CD4-positive, alpha-beta memory T cell (primary cell): ENCODE results near the gene WNT7B. TPM values are rescaled to one million over a fixed set of nuclear protein-coding genes. Genes with fewer than 3 reads are reported as not detected.

ENCODE experiments used
- CTCF ChIA-PET: fragments of 350-600 bp; sonication (Branson Sonifier 250); formaldehyde crosslinking; loops from one replicate; lab custom pipeline; 2021; ENCODE audit warnings: inconsistent platforms; ENCODE audit not compliant: partially characterized antibody; lab: Charles Lee
- POLR2A ChIA-PET: fragments of 350-600 bp; sonication (Branson Sonifier 250); formaldehyde crosslinking; loops from one replicate; lab custom pipeline; 2021; ENCODE audit not compliant: partially characterized antibody; lab: Charles Lee
- DNase-seq, 5 donors: peaks; one replicate each; pipeline versions ENCODE4 v3.0.0 to v3.0.0-alpha.2; 2020 to 2022; ENCODE audit warnings: mixed read lengths in 1 of 5
- H3K27ac ChIP-seq: one replicate; pipeline ENCODE4 v1.7.0; 2013; ENCODE audit warnings: low read depth, low read length
- H3K27me3 ChIP-seq: 2 replicates; pipeline ENCODE4 v1.7.0; 2013; ENCODE audit warnings: mild to moderate bottlenecking, low read length, moderate library complexity; ENCODE audit not compliant: insufficient read depth
- H3K36me3 ChIP-seq: 2 replicates; pipeline ENCODE4 v1.7.0; 2013; ENCODE audit warnings: mild to moderate bottlenecking, low read length, moderate library complexity; ENCODE audit not compliant: insufficient read depth
- H3K4me1 ChIP-seq: 2 replicates; pipeline ENCODE4 v1.7.0; 2013; ENCODE audit warnings: mild to moderate bottlenecking, low read length, moderate library complexity; ENCODE audit not compliant: insufficient read depth
- H3K4me3 ChIP-seq, 2 donors: one replicate each; pipeline ENCODE4 v1.7.0; 2013; ENCODE audit warnings: low read length in 2 of 2, mild to moderate bottlenecking in 1 of 2
- H3K9me3 ChIP-seq, 2 donors: one replicate each; pipeline ENCODE4 v1.7.0; 2013; ENCODE audit warnings: low read length in 2 of 2, control low read depth in 1 of 2; ENCODE audit not compliant: control insufficient read depth in 1 of 2
- H3K27ac Mint-ChIP-seq, 7 donors: one replicate each; pipeline ENCODE4 v1.8.0; 2020 to 2021; ENCODE audit warnings: mixed read lengths in 7 of 7, mild to moderate bottlenecking in 6 of 7, inconsistent platforms in 3 of 7, moderate library complexity in 3 of 7
- H3K27me3 Mint-ChIP-seq, 2 donors: one replicate each; pipeline ENCODE4 v1.8.0; 2020 to 2021; ENCODE audit warnings: mixed read lengths in 2 of 2
- H3K36me3 Mint-ChIP-seq, 2 donors: one replicate each; pipeline ENCODE4 v1.8.0; 2020 to 2021; ENCODE audit warnings: mixed read lengths in 2 of 2, inconsistent platforms in 1 of 2, mild to moderate bottlenecking in 1 of 2
- H3K4me1 Mint-ChIP-seq, 4 donors: one replicate each; pipeline ENCODE4 v1.8.0; 2020 to 2021; ENCODE audit warnings: mixed read lengths in 4 of 4, mild to moderate bottlenecking in 1 of 4
- H3K4me3 Mint-ChIP-seq, 8 donors: one replicate each; pipeline ENCODE4 v1.8.0; 2020 to 2021; ENCODE audit warnings: mixed read lengths in 8 of 8, mild to moderate bottlenecking in 7 of 8, moderate library complexity in 6 of 8, inconsistent platforms in 3 of 8
- H3K9me3 Mint-ChIP-seq, 8 donors: one replicate each; pipeline ENCODE4 v1.8.0; 2020 to 2021; ENCODE audit warnings: mixed read lengths in 8 of 8, mild to moderate bottlenecking in 5 of 8, inconsistent platforms in 3 of 8, moderate library complexity in 1 of 8
- intact Hi-C: fragments of 100-400 bp; cut with micrococcal nuclease; formaldehyde crosslinking; loops from one replicate; pipeline ENCODE4 v1.15.1; 2023
- polyA plus RNA-seq, 2 donors: library from polyadenylated mRNA; unstranded; fragments of 300-500 nt; fragmentation: Illumina TruSeq; gene quantifications; one replicate each; pipeline ENCODE4 v1.2.3, GENCODE V29; 2021
- total RNA-seq, 2 experiments: library from RNA; stranded (reverse); gene quantifications; one replicate each; pipeline ENCODE4 v1.2.3, GENCODE V29; 2021

WNT7B gene
- total and polyA plus RNA-seq, 4 experiments from 2014 or later, result not detected

- H3K4me1 Mint-ChIP-seq, result no peaks in the 10 kb centered on the region
- intact Hi-C loops, result no loop called here
- Histone ChIP-seq H3K27ac (no peak overlapping the region), H3K36me3 (no peaks in the 10 kb centered on the region), H3K4me3 (no peak overlapping the region), H3K9me3 (no peaks in the 10 kb centered on the region), H3K4me1 (no peaks in the 10 kb centered on the region), H3K27me3 (no peaks in the 10 kb centered on the region)
- no peak for DNase-seq
- ChIA-PET POLR2A (no interaction called here), CTCF (no interaction called here)
- H3K36me3 Mint-ChIP-seq, result no peaks in the 10 kb centered on the region
- H3K4me3 Mint-ChIP-seq, result no peak overlapping the region
- peaks cover 0 to 1% (median 0%) of the 10 kb centered on the region in 8 donors for H3K9me3 Mint-ChIP-seq
- H3K27ac Mint-ChIP-seq, result no peak overlapping the region
- peaks cover 10 to 15% of the 10 kb centered on the region in 2 donors for H3K27me3 Mint-ChIP-seq
These were observed 44.9 kb downstream of the WNT7B start for GRCh38 chr22:45932071-45932470.

DNA sequence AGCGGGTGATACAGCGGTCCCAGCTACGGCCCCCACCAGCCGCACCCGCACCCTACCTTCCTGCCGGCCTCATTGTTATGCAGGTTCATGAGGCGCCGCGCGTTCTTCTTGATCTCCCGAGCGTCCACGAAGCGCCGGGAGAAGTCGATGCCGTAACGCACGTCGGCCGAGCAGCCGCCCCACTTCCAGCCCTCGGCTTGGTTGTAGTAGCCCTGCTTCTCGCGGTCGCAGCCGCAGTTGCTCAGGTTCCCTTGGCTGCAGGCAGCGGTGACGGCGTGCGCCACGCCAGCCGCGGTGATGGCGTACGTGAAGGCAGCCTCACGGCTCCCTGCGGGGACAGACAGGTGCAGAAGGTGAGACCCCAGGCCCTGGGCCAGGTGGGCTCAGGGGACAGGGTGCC lies 45.9 kb downstream of the WNT7B start:
- H3K36me3 ChIP-seq, result no peaks in the 10 kb centered on the region
- Mint-ChIP-seq H3K4me3 (no peak overlapping the region), H3K9me3 (peaks cover 0 to 1% (median 0%) of the 10 kb centered on the region in 8 donors), H3K27me3 (peaks cover 10 to 15% of the 10 kb centered on the region in 2 donors), H3K4me1 (no peaks in the 10 kb centered on the region), H3K27ac (no peak overlapping the region), H3K36me3 (no peaks in the 10 kb centered on the region)
- intact Hi-C loops, result no loop called here
- no peak for DNase-seq
- H3K27ac ChIP-seq, result no peak overlapping the region
- H3K27me3 ChIP-seq, result no peaks in the 10 kb centered on the region
- no peaks in the 10 kb centered on the region for H3K9me3 ChIP-seq
- H3K4me3 ChIP-seq, result no peak overlapping the region
- CTCF ChIA-PET, result no interaction called here
- no peaks in the 10 kb centered on the region for H3K4me1 ChIP-seq
- POLR2A ChIA-PET, result no interaction called here

DNA sequence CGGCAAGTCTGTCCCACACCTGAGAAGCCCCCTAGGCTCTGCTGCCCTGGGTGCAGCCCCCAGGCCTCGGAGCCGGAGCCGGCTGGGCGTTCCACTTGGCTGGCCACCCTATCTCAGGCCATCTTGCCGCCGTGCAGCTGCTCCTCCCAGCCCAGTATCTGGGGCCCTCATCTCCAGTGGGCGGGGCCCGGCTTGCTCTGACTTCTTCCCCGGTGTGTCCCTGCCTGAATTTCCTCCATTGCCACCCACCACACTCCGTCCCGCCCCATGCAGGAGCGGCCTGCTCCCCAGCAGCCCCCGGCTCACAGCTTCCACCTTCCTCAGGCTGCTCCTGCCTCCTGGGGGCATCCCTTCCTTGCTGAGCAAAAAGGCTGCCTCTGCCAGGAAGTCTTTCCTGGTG lies 46.6 kb downstream of the WNT7B start:
- intact Hi-C loops, result no loop called here
- Mint-ChIP-seq H3K27me3 (peaks cover 10 to 15% of the 10 kb centered on the region in 2 donors), H3K4me1 (no peaks in the 10 kb centered on the region), H3K36me3 (no peaks in the 10 kb centered on the region), H3K27ac (no peak overlapping the region), H3K9me3 (peaks cover 0 to 1% (median 0%) of the 10 kb centered on the region in 8 donors), H3K4me3 (no peak overlapping the region)
- CTCF ChIA-PET, result no interaction called here
- no peak for DNase-seq
- POLR2A ChIA-PET, result no interaction called here
- Histone ChIP-seq H3K36me3 (no peaks in the 10 kb centered on the region), H3K27me3 (no peaks in the 10 kb centered on the region), H3K4me1 (no peaks in the 10 kb centered on the region), H3K27ac (no peak overlapping the region), H3K4me3 (no peak overlapping the region), H3K9me3 (no peaks in the 10 kb centered on the region)

DNA sequence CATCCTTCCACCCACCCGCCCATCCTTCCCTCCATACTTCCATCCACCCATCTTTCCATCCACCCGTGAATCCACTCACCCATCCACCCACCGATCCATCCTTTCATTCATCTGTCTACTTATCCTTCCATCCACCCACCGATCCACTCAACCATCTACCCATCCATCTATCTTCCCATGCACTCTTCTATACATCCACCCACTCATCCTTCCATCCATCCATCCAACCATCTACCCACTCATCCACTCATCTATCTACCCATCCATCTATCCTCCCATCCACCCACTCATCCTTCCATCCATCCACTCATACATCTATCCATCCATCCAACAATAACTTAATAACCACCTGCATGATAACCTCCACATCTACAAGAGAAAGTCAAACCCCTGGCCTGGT lies 47.3 kb downstream of the WNT7B start:
- POLR2A ChIA-PET, result no interaction called here
- intact Hi-C loops, result no loop called here
- H3K27me3 Mint-ChIP-seq, result peaks cover 10 to 15% of the 10 kb centered on the region in 2 donors
- DNase-seq, result no peak
- H3K9me3 Mint-ChIP-seq, result peaks cover 0 to 1% (median 0%) of the 10 kb centered on the region in 8 donors
- H3K27ac Mint-ChIP-seq, result peak overlapping the region in 1 of 7 donors; percentile 36
- no peak overlapping the region for H3K4me3 Mint-ChIP-seq
- no peaks in the 10 kb centered on the region for H3K4me1 Mint-ChIP-seq
- Histone ChIP-seq H3K27ac (no peak overlapping the region), H3K27me3 (no peaks in the 10 kb centered on the region), H3K9me3 (no peaks in the 10 kb centered on the region), H3K36me3 (no peaks in the 10 kb centered on the region), H3K4me1 (no peaks in the 10 kb centered on the region), H3K4me3 (no peak overlapping the region)
- CTCF ChIA-PET, result no interaction called here
- no peaks in the 10 kb centered on the region for H3K36me3 Mint-ChIP-seq

- Histone ChIP-seq H3K27ac (no peak overlapping the region), H3K27me3 (no peaks in the 10 kb centered on the region), H3K4me1 (no peaks in the 10 kb centered on the region), H3K9me3 (no peaks in the 10 kb centered on the region), H3K4me3 (no peak overlapping the region), H3K36me3 (no peaks in the 10 kb centered on the region)
- intact Hi-C loops, result no loop called here
- H3K36me3 Mint-ChIP-seq, result no peaks in the 10 kb centered on the region
- ChIA-PET POLR2A (no interaction called here), CTCF (no interaction called here)
- DNase-seq, result no peak
- H3K27ac Mint-ChIP-seq, result no peak overlapping the region
- H3K9me3 Mint-ChIP-seq, result peaks cover 0 to 1% (median 0%) of the 10 kb centered on the region in 8 donors
- peaks cover 10 to 15% of the 10 kb centered on the region in 2 donors for H3K27me3 Mint-ChIP-seq
- no peak overlapping the region for H3K4me3 Mint-ChIP-seq
- H3K4me1 Mint-ChIP-seq, result no peaks in the 10 kb centered on the region
These were observed 48.1 kb downstream of the WNT7B start for GRCh38 chr22:45928726-45929368.

- Histone ChIP-seq H3K4me3 (no peak overlapping the region), H3K27ac (no peak overlapping the region), H3K9me3 (no peaks in the 10 kb centered on the region), H3K4me1 (no peaks in the 10 kb centered on the region), H3K36me3 (no peaks in the 10 kb centered on the region), H3K27me3 (no peaks in the 10 kb centered on the region)
- POLR2A ChIA-PET, result no interaction called here
- Mint-ChIP-seq H3K9me3 (peaks cover 0 to 1% (median 0%) of the 10 kb centered on the region in 8 donors), H3K4me1 (no peaks in the 10 kb centered on the region), H3K36me3 (no peaks in the 10 kb centered on the region), H3K4me3 (no peak overlapping the region), H3K27ac (no peak overlapping the region), H3K27me3 (peaks cover 5 to 7% of the 10 kb centered on the region in 2 donors)
- intact Hi-C loops, result no loop called here
- DNase-seq, result no peak
- CTCF ChIA-PET, result no interaction called here
These were observed 49.9 kb downstream of the WNT7B start for GRCh38 chr22:45927059-45927458.

DNA sequence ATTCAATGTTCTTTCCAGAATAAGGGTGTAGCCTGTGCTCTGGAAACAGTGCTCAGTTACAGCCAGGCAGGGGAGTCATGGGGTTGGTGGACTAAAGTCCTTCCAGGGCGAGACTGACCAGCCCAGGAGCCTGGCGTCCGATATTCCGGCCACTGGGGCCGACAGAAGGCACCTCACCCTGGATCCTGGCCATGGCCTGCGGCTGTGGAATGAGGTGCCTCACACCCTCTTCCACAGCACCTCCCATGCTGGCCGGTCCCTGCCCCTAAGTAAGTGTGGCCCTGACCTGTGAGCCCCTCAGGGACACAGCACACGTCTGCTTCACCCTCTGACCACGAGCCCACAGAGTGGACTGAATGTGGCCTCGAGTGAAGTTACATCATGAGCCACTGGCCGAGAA lies 50.5 kb downstream of the WNT7B start:
- Mint-ChIP-seq H3K27me3 (peaks cover 0 to 4% of the 10 kb centered on the region in 2 donors), H3K4me1 (no peaks in the 10 kb centered on the region), H3K27ac (no peak overlapping the region), H3K9me3 (peaks cover 0 to 1% (median 0%) of the 10 kb centered on the region in 8 donors), H3K4me3 (no peak overlapping the region), H3K36me3 (no peaks in the 10 kb centered on the region)
- DNase-seq, result no peak
- no peaks in the 10 kb centered on the region for H3K4me1 ChIP-seq
- no peak overlapping the region for H3K27ac ChIP-seq
- no peaks in the 10 kb centered on the region for H3K36me3 ChIP-seq
- no peak overlapping the region for H3K4me3 ChIP-seq
- ChIA-PET CTCF (no interaction called here), POLR2A (no interaction called here)
- no peaks in the 10 kb centered on the region for H3K27me3 ChIP-seq
- H3K9me3 ChIP-seq, result no peaks in the 10 kb centered on the region
- intact Hi-C loops, result no loop called here
